Measurements from ENCODE around the gene CMC2. TPM values are rescaled to one million over a fixed set of nuclear protein-coding genes. Genes with fewer than 3 reads are reported as not detected.

Gene CMC2
- total RNA-seq, 4 donors from 2014 or later: 14.0 to 54.5 (median 34.3) TPM

GRCh38 chr16:80938004-80938878, 68.4 kb downstream of the CMC2 start:
- Histone ChIP-seq H3K36me3 (no peaks in the 10 kb centered on the region), H3K9me3 (no peaks in the 10 kb centered on the region), H3K4me1 (peaks cover 0 to 6% (median 0%) of the 10 kb centered on the region in 4 donors), H3K27me3 (no peaks in the 10 kb centered on the region), H3K27ac (peak overlapping the region in 1 of 4 donors; percentile 7), H3K4me3 (no peak overlapping the region)
- TF ChIP-seq CTCF (IDR thresholded peaks at IDR 0.05) (no peak), POLR2A (IDR thresholded peaks at IDR 0.05) (no peak)
- DNase-seq: peak in 1 of 3 donors; percentile 50

- Histone ChIP-seq H3K4me1 (peaks cover 0 to 15% (median 0%) of the 10 kb centered on the region in 4 donors), H3K4me3 (no peak overlapping the region), H3K27me3 (no peaks in the 10 kb centered on the region), H3K27ac (no peak overlapping the region), H3K9me3 (no peaks in the 10 kb centered on the region), H3K36me3 (no peaks in the 10 kb centered on the region)
- DNase-seq: no peak
- TF ChIP-seq POLR2A (IDR thresholded peaks at IDR 0.05): no peak
- no peak for TF ChIP-seq CTCF (IDR thresholded peaks at IDR 0.05)
These were observed 70.3 kb downstream of the CMC2 start for GRCh38 chr16:80936410-80936809.

- no peak for DNase-seq
- Histone ChIP-seq H3K36me3 (no peaks in the 10 kb centered on the region), H3K9me3 (no peaks in the 10 kb centered on the region), H3K4me1 (peaks cover 0 to 15% (median 0%) of the 10 kb centered on the region in 4 donors), H3K4me3 (no peak overlapping the region), H3K27me3 (no peaks in the 10 kb centered on the region), H3K27ac (no peak overlapping the region)
- no peak for TF ChIP-seq POLR2A (IDR thresholded peaks at IDR 0.05)
- TF ChIP-seq CTCF (IDR thresholded peaks at IDR 0.05): no peak
These were observed 71.0 kb downstream of the CMC2 start for GRCh38 chr16:80935691-80936090.

GRCh38 chr16:80932708-80933095, 74.0 kb downstream of the CMC2 start:
- Histone ChIP-seq H3K4me1 (peaks cover 0 to 10% (median 0%) of the 10 kb centered on the region in 4 donors), H3K27me3 (no peaks in the 10 kb centered on the region), H3K27ac (peak overlapping the region; percentile 14 to 76 (median 52)), H3K36me3 (no peaks in the 10 kb centered on the region), H3K4me3 (peak overlapping the region in 2 of 4 donors; percentile 50 to 60), H3K9me3 (no peaks in the 10 kb centered on the region)
- peak in 1 of 3 donors; percentile 59 for DNase-seq
- TF ChIP-seq CTCF (IDR thresholded peaks at IDR 0.05) (no peak), POLR2A (IDR thresholded peaks at IDR 0.05) (no peak)

- no peaks in the 10 kb centered on the region for H3K36me3 ChIP-seq
- H3K4me3 ChIP-seq: peak overlapping the region; percentile 22 to 60 (median 40)
- H3K27ac ChIP-seq: peak overlapping the region; percentile 14 to 76 (median 52)
- TF ChIP-seq CTCF (IDR thresholded peaks at IDR 0.05) (peak in 2 of 6 experiments; percentile 9 to 11), POLR2A (IDR thresholded peaks at IDR 0.05) (no peak)
- DNase-seq: peak in 2 of 3 donors; percentile 62 to 68
- no peaks in the 10 kb centered on the region for H3K9me3 ChIP-seq
- H3K4me1 ChIP-seq: peaks cover 0 to 10% (median 0%) of the 10 kb centered on the region in 4 donors
- no peaks in the 10 kb centered on the region for H3K27me3 ChIP-seq
These were observed 74.6 kb downstream of the CMC2 start for GRCh38 chr16:80931801-80932707.

All from Peyer's patch (tissue), 4 donors.